Choroid plexus epithelial cell (primary cell): Measurements from ENCODE around the gene XBP1.
"Not testable (repeated sequence)": the region's sequence is repeated elsewhere in the genome, so short reads cannot be mapped to it uniquely, and the experiment has no call there.

Experiments used
- DNase-seq: peaks from one replicate; pipeline ENCODE4 v3.0.0-alpha.2; 2010; ENCODE audit warnings: low read depth
- H3K4me3 ChIP-seq: 2 replicates; pipeline ENCODE4 v1.5.1; 2011; ENCODE audit warnings: low read depth, mild to moderate bottlenecking, control low read depth, low read length, moderate library complexity
- CTCF ChIP-seq: conservative IDR thresholded peaks from 2 replicates; pipeline ENCODE4 v1.5.1; 2011; ENCODE audit warnings: low read depth, mild to moderate bottlenecking, control low read depth, inconsistent platforms, low read length, moderate library complexity

The XBP1 gene

GRCh38 chr22:28773461-28773867 is 26.9 kb downstream of the XBP1 start:
- no peak for TF ChIP-seq CTCF
- peak; percentile 45 for DNase-seq
- peak overlapping the region; percentile 89 for H3K4me3 ChIP-seq

- TF ChIP-seq CTCF: no peak
- DNase-seq: peak; percentile 97
These were observed 27.5 kb downstream of the XBP1 start, which contains the start of gene CCDC117 for GRCh38 chr22:28772633-28773460. CCDC117 (plus strand) TSS chr22:28772695; CDS start chr22:28772850, 155 bp downstream.

GRCh38 chr22:28771195-28771791 is 29.1 kb downstream of the XBP1 start:
- DNase-seq: no peak
- no peak overlapping the region for H3K4me3 ChIP-seq
- TF ChIP-seq CTCF: no peak

More at GRCh38 chr22:28772633-28773460, 27.5 kb downstream of the XBP1 start, which contains the start of gene CCDC117:
- peak within 1 kb of the TSS; percentile 89 for H3K4me3 ChIP-seq

GRCh38 chr22:28769394-28770085 is 30.8 kb downstream of the XBP1 start:
- TF ChIP-seq CTCF: no peak
- no peak for DNase-seq
- H3K4me3 ChIP-seq: no peak overlapping the region

GRCh38 chr22:28768701-28769393 is 31.5 kb downstream of the XBP1 start:
- no peak overlapping the region for H3K4me3 ChIP-seq
- TF ChIP-seq CTCF: no peak
- DNase-seq: no peak

GRCh38 chr22:28766628-28767027 is 33.7 kb downstream of the XBP1 start:
- no peak for TF ChIP-seq CTCF
- no peak for DNase-seq

GRCh38 chr22:28762000-28762399 is 38.4 kb downstream of the XBP1 start:
- H3K4me3 ChIP-seq, DNase-seq: not testable (repeated sequence)

More at GRCh38 chr22:28766628-28767027, 33.7 kb downstream of the XBP1 start:
- no peak overlapping the region for H3K4me3 ChIP-seq
